DOHH2 (cell line): Measurements from ENCODE around the gene GTPBP4.

Source experiments
- EZH2phosphoT487 ChIP-seq: fragments of 200-600 bp; sonication (generic); IDR thresholded peaks from 2 replicates; pipeline ENCODE4 v1.6.1; 2017; ENCODE audit warnings: borderline replicate concordance, mild to moderate bottlenecking, antibody characterized with exemption, low read length, moderate library complexity, mixed read lengths
- TF ChIP-seq, protein P1 (sequence below): fragments of 200-600 bp; sonication (generic); IDR thresholded peaks from one replicate; pipeline ENCODE4 v1.5.1; 2014; ENCODE audit warnings: antibody characterized with exemption, mild to moderate bottlenecking, low read depth, low read length; ENCODE audit not compliant: poor library complexity, severe bottlenecking

DNA sequence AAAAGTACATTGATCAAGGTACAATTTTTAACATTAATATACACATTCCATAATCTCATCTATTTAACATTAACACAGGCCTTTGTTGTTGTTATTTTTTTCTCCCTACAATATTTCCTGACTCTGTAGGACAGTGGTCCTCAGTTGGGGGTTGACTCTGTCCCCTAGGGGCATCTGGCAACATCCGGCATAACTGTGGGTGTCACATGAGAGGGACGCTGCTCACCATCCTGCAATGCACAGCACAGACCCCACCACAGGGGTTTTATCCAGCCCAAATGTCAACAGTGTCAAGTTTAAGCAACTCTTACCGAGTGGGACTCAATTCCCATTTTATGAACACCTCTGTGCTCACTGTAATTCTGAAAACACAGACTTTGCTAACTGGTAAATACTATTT is 51.9 kb downstream of the GTPBP4 start:
- TF ChIP-seq, protein P1, sequence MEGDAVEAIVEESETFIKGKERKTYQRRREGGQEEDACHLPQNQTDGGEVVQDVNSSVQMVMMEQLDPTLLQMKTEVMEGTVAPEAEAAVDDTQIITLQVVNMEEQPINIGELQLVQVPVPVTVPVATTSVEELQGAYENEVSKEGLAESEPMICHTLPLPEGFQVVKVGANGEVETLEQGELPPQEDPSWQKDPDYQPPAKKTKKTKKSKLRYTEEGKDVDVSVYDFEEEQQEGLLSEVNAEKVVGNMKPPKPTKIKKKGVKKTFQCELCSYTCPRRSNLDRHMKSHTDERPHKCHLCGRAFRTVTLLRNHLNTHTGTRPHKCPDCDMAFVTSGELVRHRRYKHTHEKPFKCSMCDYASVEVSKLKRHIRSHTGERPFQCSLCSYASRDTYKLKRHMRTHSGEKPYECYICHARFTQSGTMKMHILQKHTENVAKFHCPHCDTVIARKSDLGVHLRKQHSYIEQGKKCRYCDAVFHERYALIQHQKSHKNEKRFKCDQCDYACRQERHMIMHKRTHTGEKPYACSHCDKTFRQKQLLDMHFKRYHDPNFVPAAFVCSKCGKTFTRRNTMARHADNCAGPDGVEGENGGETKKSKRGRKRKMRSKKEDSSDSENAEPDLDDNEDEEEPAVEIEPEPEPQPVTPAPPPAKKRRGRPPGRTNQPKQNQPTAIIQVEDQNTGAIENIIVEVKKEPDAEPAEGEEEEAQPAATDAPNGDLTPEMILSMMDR, result no peak
- no peak for TF ChIP-seq EZH2phosphoT487
